Activated T-helper 9 cell treated with anti-CD3 and anti-CD28 coated beads, Interleukin-2, amount 50 U/mL, for 16 hours (primary cell): Measurements from ENCODE around the gene SMARCB1.
A peak's percentile ranks its signal among the peaks of the same experiment; 100 is the strongest.
"Not testable (repeated sequence)": the region's sequence is repeated elsewhere in the genome, so short reads cannot be mapped to it uniquely, and the experiment has no call there.

Source experiments
- DNase-seq: peaks from one replicate; pipeline ENCODE4 v3.0.0-alpha.2; 2020; ENCODE audit warnings: low read depth

Gene SMARCB1

GRCh38 chr22:23846081-23846469, 59.3 kb downstream of the SMARCB1 start:
- no peak for DNase-seq

- no peak for DNase-seq
These were observed 60.6 kb downstream of the SMARCB1 start for GRCh38 chr22:23847310-23847920.

- DNase-seq: no peak
These were observed 61.5 kb downstream of the SMARCB1 start for GRCh38 chr22:23847991-23848864.

- peak; percentile 81 for DNase-seq
These were observed 62.5 kb downstream of the SMARCB1 start for GRCh38 chr22:23849009-23850006.

- no peak for DNase-seq
These were observed 63.4 kb downstream of the SMARCB1 start for GRCh38 chr22:23850136-23850611.

GRCh38 chr22:23856721-23857605, 70.2 kb downstream of the SMARCB1 start:
- DNase-seq: no peak

- peak; percentile 91 for DNase-seq
These were observed 71.1 kb downstream of the SMARCB1 start, which contains the start of gene SLC2A11 for GRCh38 chr22:23857606-23858483. Gene SLC2A11 (plus strand): TSS chr22:23857875. CDS start chr22:23858000, 125 bp downstream.

GRCh38 chr22:23858484-23858815, 71.7 kb downstream of the SMARCB1 start:
- DNase-seq: no peak

GRCh38 chr22:23859201-23859600, 72.4 kb downstream of the SMARCB1 start:
- no peak for DNase-seq

GRCh38 chr22:23860187-23860586, 73.4 kb downstream of the SMARCB1 start:
- not testable (repeated sequence) for DNase-seq

- DNase-seq: no peak
These were observed 75.3 kb downstream of the SMARCB1 start for GRCh38 chr22:23862103-23862502.

GRCh38 chr22:23864499-23865154, 77.9 kb downstream of the SMARCB1 start:
- not testable (repeated sequence) for DNase-seq

- no peak for DNase-seq
These were observed 81.8 kb downstream of the SMARCB1 start for GRCh38 chr22:23868580-23868979.

- no peak for DNase-seq
These were observed 88.1 kb downstream of the SMARCB1 start for GRCh38 chr22:23874871-23875270.

GRCh38 chr22:23875801-23876200, 89.0 kb downstream of the SMARCB1 start:
- no peak for DNase-seq

GRCh38 chr22:23877566-23877965, 90.8 kb downstream of the SMARCB1 start:
- no peak for DNase-seq

- no peak for DNase-seq
These were observed 91.5 kb downstream of the SMARCB1 start for GRCh38 chr22:23878219-23878618.

GRCh38 chr22:23882370-23882769, 95.6 kb downstream of the SMARCB1 start:
- DNase-seq: no peak

GRCh38 chr22:23883658-23884057, 96.9 kb downstream of the SMARCB1 start:
- DNase-seq: no peak
